22Rv1 (cell line): Measurements from ENCODE around the gene PDGFA.

ENCODE experiments used
- H3K27ac ChIP-seq: fragments of 450-650 bp; 2 replicates; pipeline ENCODE4 v1.5.1; 2017
- CTCF ChIP-seq: fragments of 450-650 bp; IDR thresholded peaks from 2 replicates; pipeline ENCODE4 v1.5.1; 2017; ENCODE audit warnings: mild to moderate bottlenecking
- ZFX ChIP-seq: fragments of 450-650 bp; IDR thresholded peaks from 2 replicates; pipeline ENCODE4 v1.6.1; 2017; ENCODE audit warnings: antibody characterized with exemption, borderline replicate concordance

The PDGFA gene

GRCh38 chr7:494906-495305, 24.7 kb downstream of the PDGFA start:
- TF ChIP-seq CTCF, result no peak
- TF ChIP-seq ZFX, result no peak
- no peak overlapping the region for H3K27ac ChIP-seq

- no peak overlapping the region for H3K27ac ChIP-seq
- TF ChIP-seq ZFX, result no peak
- no peak for TF ChIP-seq CTCF
These were observed 25.4 kb downstream of the PDGFA start for GRCh38 chr7:494259-494687.

- H3K27ac ChIP-seq, result no peak overlapping the region
- TF ChIP-seq CTCF (no peak), ZFX (no peak)
These were observed 25.9 kb downstream of the PDGFA start for GRCh38 chr7:493661-494251.

- H3K27ac ChIP-seq, result no peak overlapping the region
These were observed 27.0 kb downstream of the PDGFA start for GRCh38 chr7:492714-493065.

GRCh38 chr7:491958-492713, 27.5 kb downstream of the PDGFA start:
- no peak for TF ChIP-seq ZFX
- TF ChIP-seq CTCF, result no peak
- no peak overlapping the region for H3K27ac ChIP-seq

More at GRCh38 chr7:492714-493065, 27.0 kb downstream of the PDGFA start:
- no peak for TF ChIP-seq ZFX
- no peak for TF ChIP-seq CTCF

- TF ChIP-seq ZFX (no peak), CTCF (no peak)
- H3K27ac ChIP-seq, result no peak overlapping the region
These were observed 28.2 kb downstream of the PDGFA start for GRCh38 chr7:491292-491957.
